WTC11 (cell line): ENCODE data around the gene CEBPA. TPM values are rescaled to one million over a fixed set of nuclear protein-coding genes. Genes with fewer than 3 reads are reported as not detected.

Experiments
- ATAC-seq: fragments of 200-7000 bp; cut with Tn5 transposase; 2 replicates; pipeline ENCODE4 v1.10.0; 2021; ENCODE audit warnings: mild to moderate bottlenecking, moderate library complexity
- CTCF ChIA-PET: fragments of 300-600 bp; sonication (Branson Sonifier 250); formaldehyde crosslinking; loops from one replicate; lab custom pipeline; 2021; ENCODE audit warnings: antibody characterized with exemption; lab: Charles Lee
- POLR2A ChIA-PET: fragments of 350-600 bp; sonication (Branson Sonifier 250); formaldehyde crosslinking; loops from one replicate; lab custom pipeline; 2021; ENCODE audit warnings: antibody characterized with exemption; lab: Charles Lee
- DNase-seq: peaks from one replicate; pipeline ENCODE4 v3.0.0; 2021; ENCODE audit warnings: low spot score
- H3K27ac Mint-ChIP-seq: 2 replicates; pipeline ENCODE4 v1.8.0; 2021; ENCODE audit warnings: mixed read lengths
- H3K27me3 Mint-ChIP-seq: 2 replicates; pipeline ENCODE4 v1.8.0; 2021; ENCODE audit warnings: low read depth, mild to moderate bottlenecking, moderate library complexity, mixed read lengths
- H3K36me3 Mint-ChIP-seq: 2 replicates; pipeline ENCODE4 v1.8.0; 2021; ENCODE audit warnings: mixed read lengths
- H3K4me1 Mint-ChIP-seq: 2 replicates; pipeline ENCODE4 v1.8.0; 2022; ENCODE audit warnings: mixed read lengths
- H3K4me3 Mint-ChIP-seq: 2 replicates; pipeline ENCODE4 v1.8.0; 2021; ENCODE audit warnings: mild to moderate bottlenecking, moderate library complexity, mixed read lengths
- H3K9me3 Mint-ChIP-seq: 2 replicates; pipeline ENCODE4 v1.8.0; 2021; ENCODE audit warnings: mixed read lengths
- AR ChIP-seq: fragments of 250-450 bp; sonication (Bioruptor Pico); IDR thresholded peaks from 2 replicates; pipeline ENCODE4 v1.9.0; 2021; ENCODE audit warnings: mild to moderate bottlenecking
- ATF3 ChIP-seq: sonication (generic); formaldehyde crosslinking; conservative IDR thresholded peaks from 2 replicates; pipeline ENCODE4 v1.8.1; 2022; ENCODE audit warnings: mild to moderate bottlenecking, missing genetic modification reagents
- ATF6 ChIP-seq: sonication (generic); formaldehyde crosslinking; IDR thresholded peaks from 2 replicates; pipeline ENCODE4 v1.8.1; 2023; ENCODE audit warnings: mild to moderate bottlenecking, missing genetic modification reagents
- ETV6 ChIP-seq: sonication (generic); formaldehyde crosslinking; IDR thresholded peaks from 2 replicates; pipeline ENCODE4 v1.8.1; 2022; ENCODE audit warnings: mild to moderate bottlenecking, missing genetic modification reagents
- GABPB1 ChIP-seq: sonication (generic); formaldehyde crosslinking; IDR thresholded peaks from 2 replicates; pipeline ENCODE4 v1.8.1; 2023; ENCODE audit warnings: mild to moderate bottlenecking, missing genetic modification reagents
- GTF2I ChIP-seq: fragments of 250-450 bp; sonication (Bioruptor Pico); conservative IDR thresholded peaks from 2 replicates; pipeline ENCODE4 v1.4.0; 2021; ENCODE audit warnings: mild to moderate bottlenecking
- HMGA2 ChIP-seq: fragments of 250-450 bp; sonication (Bioruptor Pico); IDR thresholded peaks from 2 replicates; pipeline ENCODE4 v1.4.0; 2021; ENCODE audit warnings: mild to moderate bottlenecking, moderate library complexity
- MXD4 ChIP-seq: fragments of 250-450 bp; sonication (Bioruptor Pico); IDR thresholded peaks from 2 replicates; pipeline ENCODE4 v1.8.0; 2021; ENCODE audit warnings: mild to moderate bottlenecking, moderate library complexity, borderline replicate concordance
- NR2C2 ChIP-seq: sonication (generic); formaldehyde crosslinking; IDR thresholded peaks from 2 replicates; pipeline ENCODE4 v1.8.0; 2022; ENCODE audit warnings: mild to moderate bottlenecking, missing genetic modification reagents
- SOX15 ChIP-seq: fragments of 250-450 bp; sonication (Bioruptor Pico); IDR thresholded peaks from 2 replicates; pipeline ENCODE4 v1.9.0; 2021; ENCODE audit warnings: mild to moderate bottlenecking
- TEAD1 ChIP-seq: sonication (generic); formaldehyde crosslinking; IDR thresholded peaks from 2 replicates; pipeline ENCODE4 v1.8.0; 2022; ENCODE audit warnings: mild to moderate bottlenecking, missing genetic modification reagents
- ZNF121 ChIP-seq: sonication (generic); formaldehyde crosslinking; IDR thresholded peaks from 2 replicates; pipeline ENCODE4 v1.8.0; 2023; ENCODE audit warnings: missing genetic modification reagents
- ZNF281 ChIP-seq: sonication (generic); formaldehyde crosslinking; IDR thresholded peaks from 2 replicates; pipeline ENCODE4 v1.8.0; 2023; ENCODE audit warnings: mild to moderate bottlenecking, missing genetic modification reagents
- ZNF317 ChIP-seq: sonication (generic); formaldehyde crosslinking; IDR thresholded peaks from 2 replicates; pipeline ENCODE4 v1.8.1; 2023; ENCODE audit warnings: low read depth, mild to moderate bottlenecking, moderate library complexity, missing genetic modification reagents, borderline replicate concordance
- total RNA-seq: library from RNA; stranded (reverse); gene quantifications from 3 replicates; pipeline ENCODE4 v1.2.3, GENCODE V29; 2021
- TF ChIP-seq, protein P1 (sequence below): fragments of 250-450 bp; sonication (Bioruptor Pico); conservative IDR thresholded peaks from 2 replicates; pipeline ENCODE4 v1.9.0; 2021; ENCODE audit warnings: mild to moderate bottlenecking
- TF ChIP-seq, protein P2 (sequence below): sonication (generic); formaldehyde crosslinking; IDR thresholded peaks from 2 replicates; pipeline ENCODE4 v1.8.1; 2023; ENCODE audit warnings: mild to moderate bottlenecking, missing genetic modification reagents, moderate library complexity

CEBPA gene
- total RNA-seq, 1 experiment from 2014 or later = 5.6 TPM

DNA sequence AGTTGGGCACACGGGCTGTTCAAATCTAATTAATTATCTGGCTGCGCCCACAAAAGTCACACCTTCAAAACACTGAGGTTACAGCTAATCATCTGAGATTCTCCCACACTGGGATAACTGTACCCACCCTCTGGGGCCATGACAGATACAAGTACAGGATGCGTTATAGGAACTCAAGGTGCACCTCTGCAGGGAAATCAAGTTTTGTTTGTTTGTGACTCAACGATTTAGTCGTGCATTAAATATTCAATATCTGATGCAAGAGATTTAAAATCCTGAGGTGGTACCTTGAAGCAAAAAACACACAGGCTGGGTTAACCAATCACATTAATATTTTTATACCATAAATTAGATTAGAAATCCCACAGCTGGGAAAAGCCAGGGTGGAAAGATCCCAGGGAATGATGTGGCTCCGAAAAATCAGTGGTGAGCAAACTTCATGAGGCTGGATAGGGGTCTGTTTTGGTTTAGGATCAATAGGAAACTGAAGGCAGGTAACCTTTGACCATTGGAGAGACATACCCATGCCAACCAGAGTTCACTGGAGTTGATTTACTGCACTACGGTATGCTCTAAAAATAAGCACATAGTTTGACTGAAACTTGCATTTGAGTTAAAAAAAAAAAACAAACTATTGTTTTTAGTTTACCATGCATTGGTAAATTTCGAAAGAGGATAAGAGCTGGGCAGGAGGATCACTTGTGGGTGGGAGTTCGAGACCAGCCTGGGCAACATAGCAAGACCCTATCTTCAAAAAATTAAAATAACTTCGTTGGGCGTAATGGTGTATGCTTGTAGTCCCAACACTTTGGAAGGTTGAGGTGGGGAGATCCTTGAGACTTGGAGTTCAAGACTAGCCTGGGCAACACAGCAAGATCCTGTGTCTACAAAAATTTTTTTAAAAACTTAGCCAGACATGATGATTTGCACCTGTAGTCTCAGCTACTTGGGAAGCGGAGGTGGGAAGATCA is 47.3 kb upstream of the CEBPA start:
- no peak for TF ChIP-seq ATF6 (CRISPR knock-in tag)
- TF ChIP-seq AR = no peak
- TF ChIP-seq ZNF281 (CRISPR knock-in tag) = no peak
- TF ChIP-seq MXD4 (CRISPR knock-in tag) = no peak
- peak; percentile 38; the same call in 1 of the 2 replicates for TF ChIP-seq ZNF121 (CRISPR knock-in tag)
- TF ChIP-seq ATF3 (CRISPR knock-in tag) = no peak
- no peak for TF ChIP-seq GTF2I
- CTCF ChIA-PET = interaction anchor here (0.9 kb wide), 1 partner anchor 56 kb away, joined by 3 read pairs; no protein-coding TSS in a partner anchor
- H3K9me3 Mint-ChIP-seq = 0 out of 2 replicates have a peak, but pooled peaks cover 3% of the 10 kb centered on the region
- H3K4me3 Mint-ChIP-seq = no peak overlapping the region
- POLR2A ChIA-PET = no interaction called here
- H3K27ac Mint-ChIP-seq = no peak overlapping the region
- H3K4me1 Mint-ChIP-seq = no peaks in the 10 kb centered on the region
- H3K36me3 Mint-ChIP-seq = no peaks in the 10 kb centered on the region
- ATAC-seq (no peak), DNase-seq (no peak)
- peaks cover 2% of the 10 kb centered on the region for H3K27me3 Mint-ChIP-seq

DNA sequence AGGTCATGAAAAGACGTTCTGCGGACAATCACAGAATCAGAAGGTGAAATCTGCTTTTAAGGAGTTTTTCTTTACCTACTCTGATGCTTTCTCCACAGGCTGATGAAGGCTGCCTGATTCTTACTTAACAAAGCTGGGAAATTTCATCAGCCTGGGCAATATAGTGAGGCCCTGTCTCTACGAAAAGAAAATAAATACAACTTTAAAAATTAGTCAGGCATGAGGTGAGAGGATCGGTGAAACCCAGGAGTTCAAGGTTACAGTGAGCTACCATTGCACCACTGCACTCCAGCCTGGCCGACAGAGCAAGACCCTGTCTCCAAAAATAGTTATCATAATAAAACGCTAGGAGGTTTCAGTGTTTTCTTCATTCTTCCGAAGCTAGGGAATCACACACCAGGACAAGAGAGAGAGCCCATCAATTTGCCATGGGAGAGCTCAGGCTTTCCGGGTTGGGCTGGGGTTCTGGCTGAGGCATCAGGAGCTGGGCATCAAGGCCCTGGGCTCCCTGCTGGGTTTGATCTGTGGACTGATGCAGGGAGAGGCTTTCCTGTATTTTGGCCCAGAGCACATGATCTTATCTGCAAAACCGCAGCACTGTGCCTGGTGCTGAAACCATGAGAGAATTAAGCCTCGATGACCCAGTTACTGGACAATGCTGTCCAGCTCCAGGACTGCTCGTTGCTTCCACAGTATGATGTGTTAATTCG is 46.1 kb upstream of the CEBPA start:
- H3K4me3 Mint-ChIP-seq = no peak overlapping the region
- POLR2A ChIA-PET = interaction anchor here (0.5 kb wide), 1 partner anchor 340 kb away, joined by 6 read pairs; no protein-coding TSS in a partner anchor
- H3K27me3 Mint-ChIP-seq = peaks cover 6% of the 10 kb centered on the region
- DNase-seq = no peak
- H3K36me3 Mint-ChIP-seq = no peaks in the 10 kb centered on the region
- TF ChIP-seq NR2C2 (CRISPR knock-in tag) = no peak
- TF ChIP-seq GABPB1 (CRISPR knock-in tag) = peak; percentile 99
- no peaks in the 10 kb centered on the region for H3K9me3 Mint-ChIP-seq
- H3K4me1 Mint-ChIP-seq = 0 out of 2 replicates have a peak, but pooled peaks cover 3% of the 10 kb centered on the region
- H3K27ac Mint-ChIP-seq = no peak overlapping the region
- CTCF ChIA-PET = interaction anchor here (0.8 to 1.1 kb wide), 3 partner anchors 37 to 58 kb away, joined by 3 to 5 read pairs (median 4); no protein-coding TSS in a partner anchor
- ATAC-seq = no peak

DNA sequence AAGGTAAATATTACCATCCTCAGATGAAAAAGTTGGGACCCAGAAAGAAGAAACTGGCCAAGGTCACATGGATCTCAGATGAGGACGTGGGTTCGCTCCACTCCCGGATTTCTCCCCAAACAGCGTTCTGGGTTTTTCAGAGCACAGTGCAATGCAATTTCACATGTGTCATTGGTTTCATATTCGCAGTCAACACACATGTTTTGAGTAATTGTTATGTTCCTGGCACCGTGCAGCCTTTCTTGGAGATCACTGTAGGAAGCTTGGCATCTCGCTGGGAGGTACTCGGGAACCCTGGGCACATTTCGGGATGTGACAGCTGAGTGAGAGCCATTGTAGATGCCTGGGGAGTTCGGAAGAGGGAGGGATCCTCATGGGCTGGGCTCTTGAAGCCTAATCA is 45.0 kb upstream of the CEBPA start:
- DNase-seq (no peak), ATAC-seq (no peak)
- CTCF ChIA-PET = no interaction called here
- Mint-ChIP-seq H3K27me3 (peaks cover 6% of the 10 kb centered on the region), H3K36me3 (no peaks in the 10 kb centered on the region), H3K4me1 (0 out of 2 replicates have a peak, but pooled peaks cover 3% of the 10 kb centered on the region), H3K27ac (no peak overlapping the region), H3K4me3 (no peak overlapping the region), H3K9me3 (no peaks in the 10 kb centered on the region)
- POLR2A ChIA-PET = interaction anchor here (0.6 kb wide), 1 partner anchor 124 kb away, joined by 4 read pairs; no protein-coding TSS in a partner anchor
- TF ChIP-seq HMGA2 (CRISPR knock-in tag) = no peak
- TF ChIP-seq TEAD1 (CRISPR knock-in tag) = no peak
- TF ChIP-seq, protein P1, sequence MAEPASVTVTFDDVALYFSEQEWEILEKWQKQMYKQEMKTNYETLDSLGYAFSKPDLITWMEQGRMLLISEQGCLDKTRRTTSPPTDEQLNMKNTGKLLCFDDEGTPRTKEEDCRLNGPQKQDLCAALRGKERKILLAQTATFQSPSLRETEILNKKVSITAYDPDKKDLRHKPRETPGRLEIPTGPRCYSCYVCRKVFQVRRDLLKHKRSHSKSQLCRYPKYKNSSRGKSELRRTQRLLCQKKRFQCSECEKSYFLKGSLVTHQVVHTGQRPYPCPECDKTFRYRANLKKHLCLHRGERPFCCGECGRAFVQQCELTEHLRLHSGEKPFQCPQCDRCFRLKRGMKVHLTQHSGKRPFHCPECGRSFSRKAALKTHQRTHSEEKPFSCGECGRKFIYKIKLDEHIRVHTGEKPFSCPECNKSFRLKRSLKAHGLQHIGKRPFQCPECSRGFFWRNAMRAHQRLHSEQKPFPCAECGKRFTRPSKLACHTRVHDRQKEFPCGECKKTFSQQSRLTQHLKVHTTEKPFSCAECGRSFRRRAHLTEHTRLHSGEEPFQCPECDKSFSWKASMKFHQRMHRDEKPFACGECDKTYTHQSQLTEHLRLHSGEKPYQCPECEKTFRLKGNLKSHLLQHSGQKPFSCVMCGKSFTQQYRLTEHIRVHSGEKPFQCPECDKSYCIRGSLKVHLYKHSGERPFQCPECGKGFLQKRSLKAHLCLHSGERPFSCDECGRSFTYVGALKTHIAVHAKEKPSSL (CRISPR knock-in tag) = no peak
- TF ChIP-seq, protein P2, sequence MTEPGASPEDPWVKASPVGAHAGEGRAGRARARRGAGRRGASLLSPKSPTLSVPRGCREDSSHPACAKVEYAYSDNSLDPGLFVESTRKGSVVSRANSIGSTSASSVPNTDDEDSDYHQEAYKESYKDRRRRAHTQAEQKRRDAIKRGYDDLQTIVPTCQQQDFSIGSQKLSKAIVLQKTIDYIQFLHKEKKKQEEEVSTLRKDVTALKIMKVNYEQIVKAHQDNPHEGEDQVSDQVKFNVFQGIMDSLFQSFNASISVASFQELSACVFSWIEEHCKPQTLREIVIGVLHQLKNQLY = no peak
- TF ChIP-seq ZNF317 = no peak
- no peak for TF ChIP-seq ETV6 (CRISPR knock-in tag)
- TF ChIP-seq SOX15 (CRISPR knock-in tag) = no peak
